Activated CD4-positive, alpha-beta T cell treated with anti-CD3 and anti-CD28 coated beads, Interleukin-2, amount 10 ng/mL, durations not matched to agents 24 days and 14 days (primary cell): ENCODE data around the gene ZFAND3. TPM values are rescaled to one million over a fixed set of nuclear protein-coding genes. Genes with fewer than 3 reads are reported as not detected.

Source experiments
- DNase-seq: peaks from one replicate; pipeline ENCODE4 v3.0.0; 2022
- H3K27ac Mint-ChIP-seq: one replicate; pipeline ENCODE4 v1.8.0; 2022; ENCODE audit warnings: mild to moderate bottlenecking, mixed read lengths
- H3K27me3 Mint-ChIP-seq: one replicate; pipeline ENCODE4 v1.8.0; 2022; ENCODE audit warnings: mixed read lengths
- H3K36me3 Mint-ChIP-seq: one replicate; pipeline ENCODE4 v1.8.0; 2022; ENCODE audit warnings: low read depth, mild to moderate bottlenecking, mixed read lengths
- H3K4me1 Mint-ChIP-seq: one replicate; pipeline ENCODE4 v1.8.0; 2021; ENCODE audit warnings: mixed read lengths
- H3K4me3 Mint-ChIP-seq: one replicate; pipeline ENCODE4 v1.8.0; 2022; ENCODE audit warnings: mild to moderate bottlenecking, moderate library complexity, mixed read lengths
- H3K9me3 Mint-ChIP-seq: one replicate; pipeline ENCODE4 v1.8.0; 2021; ENCODE audit warnings: mixed read lengths
- intact Hi-C: fragments of 100-400 bp; cut with micrococcal nuclease; formaldehyde crosslinking; loops from one replicate; pipeline ENCODE4 v1.15.1; 2023
- total RNA-seq: library from RNA; stranded (reverse); gene quantifications from 2 replicates; pipeline ENCODE4 v1.2.3, GENCODE V29; 2022

Gene ZFAND3
- total RNA-seq, 1 donor from 2014 or later: 31.5 TPM

- Mint-ChIP-seq H3K4me1 (peaks cover 8% of the 10 kb centered on the region), H3K36me3 (peaks cover 8% of the 10 kb centered on the region), H3K27me3 (no peaks in the 10 kb centered on the region), H3K27ac (no peak overlapping the region), H3K4me3 (no peak overlapping the region), H3K9me3 (no peaks in the 10 kb centered on the region)
- DNase-seq: no peak
- intact Hi-C loops: no loop called here
Measured at GRCh38 chr6:38138374-38138773, 318.8 kb downstream of the ZFAND3 start.

- no peaks in the 10 kb centered on the region for H3K27me3 Mint-ChIP-seq
- H3K4me1 Mint-ChIP-seq: peaks cover 6% of the 10 kb centered on the region
- H3K36me3 Mint-ChIP-seq: peaks cover 4% of the 10 kb centered on the region
- intact Hi-C loops: no loop called here
- H3K9me3 Mint-ChIP-seq: no peaks in the 10 kb centered on the region
- no peak overlapping the region for H3K27ac Mint-ChIP-seq
- DNase-seq: no peak
- no peak overlapping the region for H3K4me3 Mint-ChIP-seq
Measured at GRCh38 chr6:38141085-38141484, 321.6 kb downstream of the ZFAND3 start.

GRCh38 chr6:38141716-38142115 lies 322.2 kb downstream of the ZFAND3 start:
- intact Hi-C loops: no loop called here
- H3K27me3 Mint-ChIP-seq: no peaks in the 10 kb centered on the region

GRCh38 chr6:38142178-38142902 lies 322.8 kb downstream of the ZFAND3 start:
- H3K4me3 Mint-ChIP-seq: no peak overlapping the region
- H3K4me1 Mint-ChIP-seq: peaks cover 6% of the 10 kb centered on the region
- no peak overlapping the region for H3K27ac Mint-ChIP-seq

More at GRCh38 chr6:38141716-38142115, 322.2 kb downstream of the ZFAND3 start:
- no peaks in the 10 kb centered on the region for H3K9me3 Mint-ChIP-seq
- H3K36me3 Mint-ChIP-seq: peaks cover 4% of the 10 kb centered on the region
- no peak overlapping the region for H3K4me3 Mint-ChIP-seq
- H3K4me1 Mint-ChIP-seq: peaks cover 6% of the 10 kb centered on the region
- H3K27ac Mint-ChIP-seq: no peak overlapping the region
- no peak for DNase-seq

GRCh38 chr6:38143191-38144150 lies 323.9 kb downstream of the ZFAND3 start:
- DNase-seq: no peak
- peaks cover 10% of the 10 kb centered on the region for H3K4me1 Mint-ChIP-seq
- no peaks in the 10 kb centered on the region for H3K27me3 Mint-ChIP-seq
- H3K9me3 Mint-ChIP-seq: no peaks in the 10 kb centered on the region
- intact Hi-C loops: no loop called here
- H3K27ac Mint-ChIP-seq: no peak overlapping the region
- no peaks in the 10 kb centered on the region for H3K36me3 Mint-ChIP-seq
- no peak overlapping the region for H3K4me3 Mint-ChIP-seq

More at GRCh38 chr6:38142178-38142902, 322.8 kb downstream of the ZFAND3 start:
- H3K36me3 Mint-ChIP-seq: peaks cover 4% of the 10 kb centered on the region
- intact Hi-C loops: no loop called here
- no peaks in the 10 kb centered on the region for H3K27me3 Mint-ChIP-seq
- no peak for DNase-seq
- H3K9me3 Mint-ChIP-seq: no peaks in the 10 kb centered on the region

- intact Hi-C loops: no loop called here
- Mint-ChIP-seq H3K4me3 (no peak overlapping the region), H3K9me3 (no peaks in the 10 kb centered on the region), H3K4me1 (peaks cover 10% of the 10 kb centered on the region), H3K27ac (no peak overlapping the region), H3K27me3 (no peaks in the 10 kb centered on the region), H3K36me3 (no peaks in the 10 kb centered on the region)
- DNase-seq: no peak
Measured at GRCh38 chr6:38144365-38144945, 324.9 kb downstream of the ZFAND3 start.

- Mint-ChIP-seq H3K36me3 (no peaks in the 10 kb centered on the region), H3K27ac (no peak overlapping the region)
- no peak for DNase-seq
Measured at GRCh38 chr6:38146021-38146733, 326.6 kb downstream of the ZFAND3 start.

GRCh38 chr6:38146734-38147027 lies 327.2 kb downstream of the ZFAND3 start:
- H3K36me3 Mint-ChIP-seq: no peaks in the 10 kb centered on the region
- no peak overlapping the region for H3K4me3 Mint-ChIP-seq
- intact Hi-C loops: no loop called here
- H3K27me3 Mint-ChIP-seq: no peaks in the 10 kb centered on the region
- no peak for DNase-seq
- no peak overlapping the region for H3K27ac Mint-ChIP-seq
- no peaks in the 10 kb centered on the region for H3K9me3 Mint-ChIP-seq
- H3K4me1 Mint-ChIP-seq: peaks cover 7% of the 10 kb centered on the region

More at GRCh38 chr6:38146021-38146733, 326.6 kb downstream of the ZFAND3 start:
- Mint-ChIP-seq H3K4me1 (peaks cover 10% of the 10 kb centered on the region), H3K4me3 (no peak overlapping the region), H3K9me3 (no peaks in the 10 kb centered on the region), H3K27me3 (no peaks in the 10 kb centered on the region)
- intact Hi-C loops: no loop called here

- DNase-seq: no peak
- Mint-ChIP-seq H3K27ac (no peak overlapping the region), H3K9me3 (no peaks in the 10 kb centered on the region), H3K27me3 (no peaks in the 10 kb centered on the region), H3K36me3 (no peaks in the 10 kb centered on the region), H3K4me3 (no peak overlapping the region), H3K4me1 (peaks cover 7% of the 10 kb centered on the region)
- intact Hi-C loops: no loop called here
Measured at GRCh38 chr6:38148606-38149005, 329.1 kb downstream of the ZFAND3 start.

- H3K4me3 Mint-ChIP-seq: no peak overlapping the region
- no peaks in the 10 kb centered on the region for H3K27me3 Mint-ChIP-seq
- no peaks in the 10 kb centered on the region for H3K36me3 Mint-ChIP-seq
- no peak overlapping the region for H3K27ac Mint-ChIP-seq
- no peak for DNase-seq
- intact Hi-C loops: no loop called here
- peaks cover 7% of the 10 kb centered on the region for H3K4me1 Mint-ChIP-seq
- H3K9me3 Mint-ChIP-seq: no peaks in the 10 kb centered on the region
Measured at GRCh38 chr6:38149531-38149930, 330.0 kb downstream of the ZFAND3 start.

GRCh38 chr6:38150021-38150420 lies 330.5 kb downstream of the ZFAND3 start:
- Mint-ChIP-seq H3K9me3 (no peaks in the 10 kb centered on the region), H3K27me3 (no peaks in the 10 kb centered on the region), H3K36me3 (no peaks in the 10 kb centered on the region), H3K4me1 (peaks cover 7% of the 10 kb centered on the region), H3K4me3 (no peak overlapping the region), H3K27ac (no peak overlapping the region)
- DNase-seq: no peak
- intact Hi-C loops: no loop called here

- DNase-seq: no peak
- intact Hi-C loops: no loop called here
- peaks cover 5% of the 10 kb centered on the region for H3K4me1 Mint-ChIP-seq
- H3K4me3 Mint-ChIP-seq: no peak overlapping the region
- H3K27ac Mint-ChIP-seq: no peak overlapping the region
- H3K27me3 Mint-ChIP-seq: no peaks in the 10 kb centered on the region
- no peaks in the 10 kb centered on the region for H3K9me3 Mint-ChIP-seq
- H3K36me3 Mint-ChIP-seq: no peaks in the 10 kb centered on the region
Measured at GRCh38 chr6:38150681-38151296, 331.3 kb downstream of the ZFAND3 start.
